ENCODE measurements around the gene CA10. TPM values are rescaled to one million over a fixed set of nuclear protein-coding genes. Genes with fewer than 3 reads are reported as not detected.

The CA10 gene
- total and polyA plus RNA-seq, 8 donors = 1.3 TPM; not detected in 7

DNA sequence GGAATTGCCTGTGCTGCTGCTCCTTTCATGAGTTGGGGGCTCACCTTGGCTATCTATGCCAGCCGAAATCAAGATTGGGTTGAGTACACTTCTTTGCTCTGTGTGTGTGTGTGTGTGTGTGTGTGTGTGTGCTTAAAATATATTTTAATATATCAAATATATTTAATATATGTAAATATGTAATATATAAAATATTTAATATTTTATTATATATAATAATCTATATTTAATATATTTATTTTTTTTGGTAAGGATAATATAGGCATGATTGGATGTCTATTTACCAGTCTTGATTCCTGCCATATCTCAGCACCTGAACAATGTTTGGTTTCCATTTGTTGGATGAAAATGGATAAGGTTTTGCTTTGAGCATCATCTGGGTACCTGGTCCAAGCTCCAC is 399.3 kb downstream of the CA10 start:
- no peak overlapping the region for H3K4me3 ChIP-seq
- peaks cover 0 to 21% (median 4%) of the 10 kb centered on the region in 3 donors for H3K27me3 ChIP-seq
- 72 to 95% (median 90%) methylated on average over 1 of the region's 1 CpG for WGBS, 5 donors
- H3K27ac ChIP-seq = no peak overlapping the region
- DNase-seq = no peak
- no peaks in the 10 kb centered on the region for H3K9me3 ChIP-seq
- H3K4me1 ChIP-seq = no peaks in the 10 kb centered on the region
- intact Hi-C loops (cut with DNase I; ENCODE audit: low total_unique reads) = no loop called here
- no peak for TF ChIP-seq POLR2AphosphoS5 (IDR thresholded peaks at IDR 0.05)
- no peak for TF ChIP-seq POLR2A (IDR thresholded peaks at IDR 0.05)
- TF ChIP-seq, protein P1, sequence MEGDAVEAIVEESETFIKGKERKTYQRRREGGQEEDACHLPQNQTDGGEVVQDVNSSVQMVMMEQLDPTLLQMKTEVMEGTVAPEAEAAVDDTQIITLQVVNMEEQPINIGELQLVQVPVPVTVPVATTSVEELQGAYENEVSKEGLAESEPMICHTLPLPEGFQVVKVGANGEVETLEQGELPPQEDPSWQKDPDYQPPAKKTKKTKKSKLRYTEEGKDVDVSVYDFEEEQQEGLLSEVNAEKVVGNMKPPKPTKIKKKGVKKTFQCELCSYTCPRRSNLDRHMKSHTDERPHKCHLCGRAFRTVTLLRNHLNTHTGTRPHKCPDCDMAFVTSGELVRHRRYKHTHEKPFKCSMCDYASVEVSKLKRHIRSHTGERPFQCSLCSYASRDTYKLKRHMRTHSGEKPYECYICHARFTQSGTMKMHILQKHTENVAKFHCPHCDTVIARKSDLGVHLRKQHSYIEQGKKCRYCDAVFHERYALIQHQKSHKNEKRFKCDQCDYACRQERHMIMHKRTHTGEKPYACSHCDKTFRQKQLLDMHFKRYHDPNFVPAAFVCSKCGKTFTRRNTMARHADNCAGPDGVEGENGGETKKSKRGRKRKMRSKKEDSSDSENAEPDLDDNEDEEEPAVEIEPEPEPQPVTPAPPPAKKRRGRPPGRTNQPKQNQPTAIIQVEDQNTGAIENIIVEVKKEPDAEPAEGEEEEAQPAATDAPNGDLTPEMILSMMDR (IDR thresholded peaks at IDR 0.05) = no peak
- TF ChIP-seq EP300 (IDR thresholded peaks at IDR 0.05) = no peak
- no peaks in the 10 kb centered on the region for H3K36me3 ChIP-seq

DNA sequence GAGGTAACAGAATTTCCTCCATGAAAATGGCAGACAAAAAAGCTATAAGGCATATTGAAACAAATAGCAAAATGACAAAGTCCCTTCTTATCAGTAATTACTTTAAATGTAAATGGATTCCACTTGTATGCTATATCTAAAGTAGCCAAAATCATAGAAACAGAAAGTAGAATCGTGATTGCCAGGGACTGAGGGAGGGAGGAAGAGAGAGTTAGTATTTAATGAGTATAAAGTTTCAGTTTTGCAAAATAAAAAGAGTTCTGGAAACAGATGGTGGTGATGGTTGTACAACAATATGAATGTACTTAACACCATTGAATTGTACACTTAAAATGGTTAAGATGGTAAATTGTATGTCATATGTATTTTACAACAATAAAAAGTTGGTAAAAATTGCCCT is 407.4 kb downstream of the CA10 start:
- Histone ChIP-seq H3K9me3 (no peaks in the 10 kb centered on the region), H3K27me3 (no peaks in the 10 kb centered on the region), H3K36me3 (no peaks in the 10 kb centered on the region), H3K27ac (no peak overlapping the region), H3K4me3 (no peak overlapping the region), H3K4me1 (no peaks in the 10 kb centered on the region)
- TF ChIP-seq EP300 (IDR thresholded peaks at IDR 0.05) (no peak), POLR2A (IDR thresholded peaks at IDR 0.05) (no peak), POLR2AphosphoS5 (IDR thresholded peaks at IDR 0.05) (no peak)
- TF ChIP-seq, protein P1 (IDR thresholded peaks at IDR 0.05) = no peak
- 35 to 50% (median 42%) methylated on average over 1 of the region's 1 CpG for WGBS, 5 donors
- DNase-seq = no peak
- intact Hi-C loops (cut with DNase I; ENCODE audit: low total_unique reads) = no loop called here

DNA sequence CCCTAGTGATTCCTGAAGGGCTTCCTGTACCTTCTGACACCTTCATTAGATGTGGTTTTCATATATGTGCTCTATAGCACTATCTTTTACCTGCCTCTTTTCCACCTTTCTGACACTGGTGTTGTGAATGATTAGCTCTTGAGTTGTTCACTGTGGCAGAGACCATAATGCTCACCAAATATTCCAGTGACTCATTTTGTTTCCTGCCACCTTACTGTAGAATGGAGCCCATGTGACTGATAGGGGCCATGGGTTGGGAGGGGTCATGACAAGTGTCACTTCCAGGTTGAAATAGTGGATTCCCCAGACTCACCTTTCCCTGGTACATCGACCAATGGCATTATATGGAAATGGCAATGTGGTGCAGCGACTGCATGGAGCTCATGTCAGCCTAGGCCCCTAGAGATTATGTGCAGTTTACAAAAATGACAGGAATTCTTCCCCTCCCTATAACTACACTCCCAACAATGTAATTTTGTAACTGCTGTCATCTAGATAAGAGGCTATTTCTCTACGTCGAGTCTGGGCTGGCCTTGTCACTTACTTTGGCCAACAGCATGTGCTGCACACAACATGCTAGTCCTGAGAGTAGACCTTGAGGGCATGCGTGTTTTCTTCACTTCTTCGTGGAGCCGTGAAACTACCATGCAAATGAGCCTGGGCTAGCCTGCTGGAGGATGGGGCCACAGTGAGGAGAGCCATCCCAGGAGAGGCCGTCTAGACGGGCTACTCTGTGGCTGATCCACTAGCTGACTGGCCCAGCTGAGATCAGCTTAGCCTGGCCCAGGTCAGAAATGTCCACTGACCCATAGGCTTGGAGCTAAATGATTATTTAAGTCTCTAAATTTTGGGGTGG is 409.5 kb downstream of the CA10 start:
- H3K9me3 ChIP-seq = no peaks in the 10 kb centered on the region
- no peaks in the 10 kb centered on the region for H3K27me3 ChIP-seq
- H3K4me1 ChIP-seq = no peaks in the 10 kb centered on the region
- intact Hi-C loops (cut with DNase I; ENCODE audit: low total_unique reads) = no loop called here
- no peak overlapping the region for H3K4me3 ChIP-seq
- WGBS, 5 donors = 86 to 92% (median 87%) methylated on average over 7 to 9 of the region's 9 CpGs
- H3K27ac ChIP-seq = no peak overlapping the region
- TF ChIP-seq, protein P1 (IDR thresholded peaks at IDR 0.05) = no peak
- TF ChIP-seq POLR2AphosphoS5 (IDR thresholded peaks at IDR 0.05) (no peak), POLR2A (IDR thresholded peaks at IDR 0.05) (no peak), EP300 (IDR thresholded peaks at IDR 0.05) (no peak)
- DNase-seq = no peak
- no peaks in the 10 kb centered on the region for H3K36me3 ChIP-seq

DNA sequence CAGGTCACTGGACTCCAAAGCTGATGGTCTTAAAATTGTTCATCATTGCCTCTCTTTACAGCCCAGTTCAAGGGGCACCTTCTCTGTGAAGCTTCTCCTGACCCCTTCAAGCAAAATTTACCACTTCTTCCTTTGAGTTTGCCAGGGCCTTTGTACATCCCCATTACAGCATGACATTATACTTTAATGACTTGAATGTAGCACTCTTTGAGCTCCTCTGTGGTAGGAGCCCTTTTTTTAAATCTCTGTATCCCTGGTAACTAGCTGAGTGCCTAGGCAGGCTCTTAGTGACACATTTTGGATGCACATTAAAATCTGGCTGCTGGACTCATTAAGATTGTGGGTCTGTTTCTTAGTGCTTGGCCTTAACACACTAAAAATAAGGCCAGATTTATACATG is 412.1 kb downstream of the CA10 start:
- Histone ChIP-seq H3K4me1 (no peaks in the 10 kb centered on the region), H3K27ac (no peak overlapping the region), H3K4me3 (no peak overlapping the region), H3K36me3 (no peaks in the 10 kb centered on the region), H3K9me3 (no peaks in the 10 kb centered on the region), H3K27me3 (no peaks in the 10 kb centered on the region)
- DNase-seq = no peak
- intact Hi-C loops (cut with DNase I; ENCODE audit: low total_unique reads) = no loop called here
- TF ChIP-seq, protein P1 (IDR thresholded peaks at IDR 0.05) = no peak
- TF ChIP-seq POLR2AphosphoS5 (IDR thresholded peaks at IDR 0.05) (no peak), POLR2A (IDR thresholded peaks at IDR 0.05) (no peak), EP300 (IDR thresholded peaks at IDR 0.05) (no peak)
